Nephron (organoid): ENCODE data around the gene SLC17A5.

Experiments used
- H3K27ac Mint-ChIP-seq, 3 experiments: 2 replicates each; pipeline ENCODE4 v1.8.0; 2020; ENCODE audit warnings: mixed read lengths in 3 of 3, mild to moderate bottlenecking in 2 of 3, moderate library complexity in 1 of 3
- H3K27me3 Mint-ChIP-seq: 2 replicates; pipeline ENCODE4 v1.8.0; 2021; ENCODE audit warnings: low read depth, mild to moderate bottlenecking, moderate library complexity, mixed read lengths
- H3K36me3 Mint-ChIP-seq: 2 replicates; pipeline ENCODE4 v1.8.0; 2020; ENCODE audit warnings: low read depth, mixed read lengths
- H3K4me1 Mint-ChIP-seq: 2 replicates; pipeline ENCODE4 v1.8.0; 2020; ENCODE audit warnings: mixed read lengths
- H3K4me3 Mint-ChIP-seq, 3 experiments: 2 replicates each; pipeline ENCODE4 v1.8.0; 2020; ENCODE audit warnings: mild to moderate bottlenecking in 3 of 3, mixed read lengths in 3 of 3, moderate library complexity in 2 of 3
- H3K9me3 Mint-ChIP-seq: 2 replicates; pipeline ENCODE4 v1.8.0; 2020; ENCODE audit warnings: mixed read lengths
- TF ChIP-seq, protein P1 (sequence below), 3 experiments: fragments of 200-600 bp; sonication (generic); IDR thresholded peaks; one replicate each; pipeline ENCODE4 v1.5.0; 2021; ENCODE audit warnings: antibody characterized with exemption in 3 of 3; ENCODE audit not compliant: unreplicated experiment in 3 of 3

SLC17A5 gene

DNA sequence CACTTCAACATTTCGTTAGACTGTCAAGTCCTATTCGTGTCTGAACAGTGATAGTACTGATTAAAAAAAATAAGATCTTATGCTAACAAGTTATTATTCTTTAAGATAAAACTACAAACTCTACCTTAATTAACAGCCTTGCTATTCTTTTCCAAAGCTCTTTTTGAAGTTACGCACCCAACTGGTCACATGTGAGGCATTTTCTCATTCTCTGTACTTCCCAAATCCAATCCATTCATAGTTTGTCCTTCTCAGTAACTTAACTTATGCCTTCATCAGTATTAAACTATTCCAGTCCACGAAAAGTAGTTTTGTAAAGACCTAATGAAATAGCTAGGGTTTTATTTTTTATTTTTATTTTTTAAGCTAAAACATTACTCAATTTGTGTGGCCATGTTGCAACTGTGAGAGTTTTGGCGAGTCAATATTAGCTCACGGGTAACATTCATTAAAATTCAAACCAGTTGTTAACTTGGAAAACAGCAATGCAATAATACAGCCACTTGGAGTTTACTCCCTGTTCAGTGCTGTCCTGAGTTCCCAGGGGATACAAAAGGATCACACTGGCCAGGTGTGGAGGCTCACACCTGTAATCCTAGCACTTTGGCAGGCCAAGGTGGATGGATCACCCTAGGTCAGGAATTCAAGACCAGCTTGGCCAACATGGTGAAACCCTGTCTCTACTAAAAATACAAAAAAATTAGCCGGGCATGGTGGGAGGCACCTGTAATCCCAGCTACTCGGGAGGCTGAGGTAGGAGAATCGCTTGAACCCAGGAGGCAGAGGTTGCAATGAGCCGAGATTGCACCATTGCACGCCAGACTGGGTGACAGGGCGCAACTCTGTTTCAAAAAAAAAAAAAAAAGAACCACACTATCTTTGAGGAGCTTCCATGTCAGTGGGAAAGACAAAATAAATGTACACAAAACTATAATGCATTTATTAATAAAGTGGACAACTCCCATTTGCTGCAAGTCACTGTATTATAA lies 105.0 kb downstream of the SLC17A5 start:
- H3K9me3 Mint-ChIP-seq = no peaks in the 10 kb centered on the region
- no peaks in the 10 kb centered on the region for H3K4me1 Mint-ChIP-seq
- H3K27me3 Mint-ChIP-seq = peaks cover 3% of the 10 kb centered on the region
- TF ChIP-seq, protein P1, sequence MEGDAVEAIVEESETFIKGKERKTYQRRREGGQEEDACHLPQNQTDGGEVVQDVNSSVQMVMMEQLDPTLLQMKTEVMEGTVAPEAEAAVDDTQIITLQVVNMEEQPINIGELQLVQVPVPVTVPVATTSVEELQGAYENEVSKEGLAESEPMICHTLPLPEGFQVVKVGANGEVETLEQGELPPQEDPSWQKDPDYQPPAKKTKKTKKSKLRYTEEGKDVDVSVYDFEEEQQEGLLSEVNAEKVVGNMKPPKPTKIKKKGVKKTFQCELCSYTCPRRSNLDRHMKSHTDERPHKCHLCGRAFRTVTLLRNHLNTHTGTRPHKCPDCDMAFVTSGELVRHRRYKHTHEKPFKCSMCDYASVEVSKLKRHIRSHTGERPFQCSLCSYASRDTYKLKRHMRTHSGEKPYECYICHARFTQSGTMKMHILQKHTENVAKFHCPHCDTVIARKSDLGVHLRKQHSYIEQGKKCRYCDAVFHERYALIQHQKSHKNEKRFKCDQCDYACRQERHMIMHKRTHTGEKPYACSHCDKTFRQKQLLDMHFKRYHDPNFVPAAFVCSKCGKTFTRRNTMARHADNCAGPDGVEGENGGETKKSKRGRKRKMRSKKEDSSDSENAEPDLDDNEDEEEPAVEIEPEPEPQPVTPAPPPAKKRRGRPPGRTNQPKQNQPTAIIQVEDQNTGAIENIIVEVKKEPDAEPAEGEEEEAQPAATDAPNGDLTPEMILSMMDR (IDR thresholded peaks at IDR 0.05; ENCODE audit: unreplicated experiment in 3 of 3) = no peak
- no peak overlapping the region for H3K27ac Mint-ChIP-seq
- H3K4me3 Mint-ChIP-seq = no peak overlapping the region
- no peaks in the 10 kb centered on the region for H3K36me3 Mint-ChIP-seq

DNA sequence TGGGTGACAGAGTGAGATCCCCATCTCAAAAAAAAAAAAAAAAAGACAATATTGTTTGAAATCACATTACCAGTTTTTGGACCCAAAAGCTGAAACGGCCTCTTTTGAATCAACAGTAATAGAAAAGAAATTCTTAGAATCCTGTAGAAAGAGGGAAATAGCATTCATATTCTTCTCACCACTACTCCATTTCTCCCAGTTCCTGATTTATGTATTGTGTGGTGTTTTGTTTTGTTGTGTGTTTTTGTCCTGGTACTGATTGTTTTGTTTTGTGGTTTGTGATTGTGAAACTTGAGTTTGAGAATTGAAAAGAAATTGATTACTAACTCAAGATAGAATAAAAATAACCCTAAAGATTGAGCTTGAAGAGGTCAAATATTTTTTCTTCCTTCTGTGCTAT lies 106.8 kb downstream of the SLC17A5 start:
- Mint-ChIP-seq H3K36me3 (no peaks in the 10 kb centered on the region), H3K4me1 (no peaks in the 10 kb centered on the region), H3K9me3 (no peaks in the 10 kb centered on the region), H3K27me3 (peaks cover 3% of the 10 kb centered on the region), H3K4me3 (no peak overlapping the region), H3K27ac (no peak overlapping the region)
- TF ChIP-seq, protein P1 (IDR thresholded peaks at IDR 0.05; ENCODE audit: unreplicated experiment in 3 of 3) = no peak
